Ovary (tissue), 3 donors: Measurements from ENCODE around the gene SLC9A9.

Source experiments
- EP300 ChIP-seq: sonication (generic); formaldehyde crosslinking; IDR thresholded peaks from one replicate; pipeline ENCODE4 v1.6.1; 2017; ENCODE audit warnings: antibody characterized with exemption
- POLR2A ChIP-seq: fragments of 450-650 bp; IDR thresholded peaks from one replicate; pipeline ENCODE4 v1.6.1; 2017; ENCODE audit warnings: antibody characterized with exemption, mild to moderate bottlenecking, moderate library complexity
- TF ChIP-seq, protein P1 (sequence below), 3 donors: fragments of 450-650 bp in 2 of 3; fragments of 200-600 bp in 1 of 3; IDR thresholded peaks; one replicate each; pipeline versions ENCODE4 v1.5.1 to v1.8.0; 2016 to 2022; ENCODE audit warnings: antibody characterized with exemption in 3 of 3, mild to moderate bottlenecking in 1 of 3
- donor health status: DM: no; HTN: no; CAD: no.

DNA sequence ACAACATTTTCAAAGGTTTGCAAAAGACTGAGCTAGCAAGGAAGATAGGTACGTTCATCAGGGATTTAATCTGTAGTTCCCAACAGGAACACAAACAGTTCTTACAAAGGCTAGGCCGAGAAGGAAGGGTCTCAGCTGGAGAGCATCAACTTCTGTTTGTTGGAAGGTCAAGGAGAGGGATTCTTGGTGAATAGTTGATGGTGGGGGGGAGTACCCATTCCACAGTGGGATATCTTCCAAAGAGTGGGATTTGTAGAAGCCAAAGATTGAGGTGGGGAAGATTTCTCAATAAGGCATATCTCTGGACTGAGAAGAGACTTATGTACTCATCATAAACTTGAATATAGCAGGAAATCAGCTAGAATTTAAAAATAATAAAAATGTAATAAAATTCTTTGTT is 496.9 kb downstream of the SLC9A9 start:
- TF ChIP-seq, protein P1, sequence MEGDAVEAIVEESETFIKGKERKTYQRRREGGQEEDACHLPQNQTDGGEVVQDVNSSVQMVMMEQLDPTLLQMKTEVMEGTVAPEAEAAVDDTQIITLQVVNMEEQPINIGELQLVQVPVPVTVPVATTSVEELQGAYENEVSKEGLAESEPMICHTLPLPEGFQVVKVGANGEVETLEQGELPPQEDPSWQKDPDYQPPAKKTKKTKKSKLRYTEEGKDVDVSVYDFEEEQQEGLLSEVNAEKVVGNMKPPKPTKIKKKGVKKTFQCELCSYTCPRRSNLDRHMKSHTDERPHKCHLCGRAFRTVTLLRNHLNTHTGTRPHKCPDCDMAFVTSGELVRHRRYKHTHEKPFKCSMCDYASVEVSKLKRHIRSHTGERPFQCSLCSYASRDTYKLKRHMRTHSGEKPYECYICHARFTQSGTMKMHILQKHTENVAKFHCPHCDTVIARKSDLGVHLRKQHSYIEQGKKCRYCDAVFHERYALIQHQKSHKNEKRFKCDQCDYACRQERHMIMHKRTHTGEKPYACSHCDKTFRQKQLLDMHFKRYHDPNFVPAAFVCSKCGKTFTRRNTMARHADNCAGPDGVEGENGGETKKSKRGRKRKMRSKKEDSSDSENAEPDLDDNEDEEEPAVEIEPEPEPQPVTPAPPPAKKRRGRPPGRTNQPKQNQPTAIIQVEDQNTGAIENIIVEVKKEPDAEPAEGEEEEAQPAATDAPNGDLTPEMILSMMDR (IDR thresholded peaks at IDR 0.05), result no peak
- TF ChIP-seq POLR2A (no peak), EP300 (no peak)
